ENCODE measurements around the gene TRIM14.
"Not testable (repeated sequence)": the region's sequence is repeated elsewhere in the genome, so short reads cannot be mapped to it uniquely, and the experiment has no call there.

The TRIM14 gene

GRCh38 chr9:98135558-98135934 lies 16.5 kb upstream of the TRIM14 start:
- in situ Hi-C loops (cut with MboI; ENCODE audit: low pct_unique_long_range_greater_than_20kb, low sequenced_read_pairs, unreplicated experiment), result no loop called here
- TF ChIP-seq CTCF (IDR thresholded peaks at IDR 0.05; ENCODE audit: extremely low read depth, insufficient read depth, missing control alignments), result no peak
- no peak for DNase-seq (ENCODE audit: low spot score)

- TF ChIP-seq CTCF (IDR thresholded peaks at IDR 0.05; ENCODE audit: extremely low read depth, insufficient read depth, missing control alignments), result no peak
- in situ Hi-C loops (cut with MboI; ENCODE audit: low pct_unique_long_range_greater_than_20kb, low sequenced_read_pairs, unreplicated experiment), result no loop called here
- DNase-seq (ENCODE audit: low spot score), result no peak
Observed at GRCh38 chr9:98134702-98135557, 15.9 kb upstream of the TRIM14 start.

GRCh38 chr9:98132806-98133631 lies 14.0 kb upstream of the TRIM14 start:
- no peak for TF ChIP-seq CTCF (IDR thresholded peaks at IDR 0.05; ENCODE audit: extremely low read depth, insufficient read depth, missing control alignments)
- no peak for DNase-seq (ENCODE audit: low spot score)
- in situ Hi-C loops (cut with MboI; ENCODE audit: low pct_unique_long_range_greater_than_20kb, low sequenced_read_pairs, unreplicated experiment), result no loop called here

- no peak for DNase-seq (ENCODE audit: low spot score)
- in situ Hi-C loops (cut with MboI; ENCODE audit: low pct_unique_long_range_greater_than_20kb, low sequenced_read_pairs, unreplicated experiment), result no loop called here
Observed at GRCh38 chr9:98132158-98132557, 13.1 kb upstream of the TRIM14 start.

GRCh38 chr9:98130576-98131228 lies 11.7 kb upstream of the TRIM14 start:
- in situ Hi-C loops (cut with MboI; ENCODE audit: low pct_unique_long_range_greater_than_20kb, low sequenced_read_pairs, unreplicated experiment), result no loop called here
- no peak for DNase-seq (ENCODE audit: low spot score)
- no peak for TF ChIP-seq CTCF (IDR thresholded peaks at IDR 0.05; ENCODE audit: extremely low read depth, insufficient read depth, missing control alignments)

More at GRCh38 chr9:98132158-98132557, 13.1 kb upstream of the TRIM14 start:
- no peak for TF ChIP-seq CTCF (IDR thresholded peaks at IDR 0.05; ENCODE audit: extremely low read depth, insufficient read depth, missing control alignments)

- DNase-seq (ENCODE audit: low spot score); in situ Hi-C loops (cut with MboI; ENCODE audit: low pct_unique_long_range_greater_than_20kb, low sequenced_read_pairs, unreplicated experiment): not testable (repeated sequence)
Observed at GRCh38 chr9:98130060-98130459, 11.0 kb upstream of the TRIM14 start.

Measured in GM13977 (cell line).